ENCODE results near the gene SIL1. TPM values are rescaled to one million over a fixed set of nuclear protein-coding genes. Genes with fewer than 3 reads are reported as not detected.
A peak's percentile ranks its signal among the peaks of the same experiment; 100 is the strongest.
"Not testable (repeated sequence)": the region's sequence is repeated elsewhere in the genome, so short reads cannot be mapped to it uniquely, and the experiment has no call there.

The SIL1 gene
- total and polyA plus RNA-seq, 2 of the 4 experiments (the other 2 are of a cell fraction), result 56.1 to 66.0 TPM

- TF ChIP-seq MAZ (IDR thresholded peaks at IDR 0.05; ENCODE audit: borderline replicate concordance, low read depth, low read length) (no peak), CEBPB (IDR thresholded peaks at IDR 0.05; ENCODE audit: low read depth, low read length) (peak; percentile 69; the same call in 1 of the 2 replicates)
- Histone ChIP-seq H3K4ac (ENCODE audit: low read depth, low read length) (no peak overlapping the region), H3K9me1 (ENCODE audit: insufficient read depth, low read length) (peaks cover 3% of the 10 kb centered on the region), H3K18ac (ENCODE audit: low read depth, low read length) (no peak overlapping the region), H3K14ac (replicated peaks; ENCODE audit: low read depth, low read length) (no peak overlapping the region), H2AK9ac (replicated peaks; ENCODE audit: low read depth, low read length, poor library complexity) (no peak overlapping the region), H4K20me1 (ENCODE audit: insufficient read depth, low read length) (no peaks in the 10 kb centered on the region; the same call in 1 of the 2 replicates), H3K4me1 (ENCODE audit: control insufficient read depth, insufficient read depth, low read length) (0 out of 2 replicates have a peak, but pooled peaks cover 1% of the 10 kb centered on the region), H4K91ac (ENCODE audit: insufficient read depth, low read depth, low read length) (no peak overlapping the region), H2BK120ac (ENCODE audit: low read depth, low read length) (no peak overlapping the region), H3K27me3 (ENCODE audit: control insufficient read depth, insufficient read depth, low read length) (no peaks in the 10 kb centered on the region), H4K8ac (ENCODE audit: low read depth in 2 of 2, low read length in 2 of 2) (no peak overlapping the region), H3K4me2 (ENCODE audit: low read depth, low read length) (no peak overlapping the region), H2AK5ac (ENCODE audit: low read depth, low read length) (no peak overlapping the region), H3K36me3 (ENCODE audit: control insufficient read depth, insufficient read depth, low read length) (no peaks in the 10 kb centered on the region), H3K4me3 (ENCODE audit: insufficient read depth, low read depth, low read length) (no peak overlapping the region), H3K23ac (ENCODE audit: low read depth, low read length) (no peak overlapping the region), H4K5ac (ENCODE audit: low read depth, low read length) (no peak overlapping the region), H2BK5ac (ENCODE audit: low read depth, low read length, poor library complexity, severe bottlenecking) (no peak overlapping the region), H3K27ac (ENCODE audit: insufficient read depth, low read length) (no peak overlapping the region), H2BK15ac (ENCODE audit: low read depth, low read length) (no peak overlapping the region), H3K56ac (ENCODE audit: extremely low read depth, insufficient read depth, low read length) (no peak overlapping the region), H3K79me1 (ENCODE audit: low read depth in 1 of 2, low read length in 2 of 2) (peaks cover 0 to 9% of the 10 kb centered on the region in 2 experiments; a peak in 2 of 4 replicates), H3K9me3 (ENCODE audit: control insufficient read depth, insufficient read depth, low read length) (no peaks in the 10 kb centered on the region), H2AFZ (replicated peaks; ENCODE audit: low read length, poor library complexity) (no peak overlapping the region), H2BK20ac (ENCODE audit: low read depth, low read length) (no peak overlapping the region), H3K9ac (ENCODE audit: low read depth, low read length) (no peak overlapping the region)
- no TSS peak for BruUV-seq (replicated peaks)
- intact Hi-C loops (cut with micrococcal nuclease), result no loop called here
- DNase-seq, result no peak
- in situ Hi-C loops (cut with MboI; ENCODE audit: low sequenced_read_pairs), result no loop called here
- POLR2A ChIA-PET (ENCODE audit: unreplicated experiment), result no interaction called here
- dilution Hi-C loops (cut with HindIII; ENCODE audit: low sequenced_read_pairs, unreplicated experiment), result no loop called here
- CTCF ChIA-PET, result no interaction called here
- WGBS, 2 experiments (ENCODE audit: extremely low coverage in 2 of 2, insufficient read length in 1 of 2), result no CpG with 5 or more reads among the region's 8 CpGs
- ATAC-seq (ENCODE audit: low read depth), result no peak
These were observed 122.8 kb downstream of the SIL1 start for GRCh38 chr5:139075066-139076050.

GRCh38 chr5:139073956-139074355, 124.2 kb downstream of the SIL1 start:
- ATAC-seq (ENCODE audit: low read depth); H3K9ac ChIP-seq (ENCODE audit: low read depth, low read length); H2BK15ac ChIP-seq (ENCODE audit: low read depth, low read length); H3K18ac ChIP-seq (ENCODE audit: low read depth, low read length); H3K4me3 ChIP-seq (ENCODE audit: insufficient read depth, low read depth, low read length); H2BK5ac ChIP-seq (ENCODE audit: low read depth, low read length, poor library complexity, severe bottlenecking); H2BK120ac ChIP-seq (ENCODE audit: low read depth, low read length); CTCF ChIA-PET; H3K4ac ChIP-seq (ENCODE audit: low read depth, low read length); H3K9me3 ChIP-seq (ENCODE audit: control insufficient read depth, insufficient read depth, low read length); H2BK20ac ChIP-seq (ENCODE audit: low read depth, low read length); POLR2A ChIA-PET (ENCODE audit: unreplicated experiment); H3K56ac ChIP-seq (ENCODE audit: extremely low read depth, insufficient read depth, low read length); H3K14ac ChIP-seq (replicated peaks; ENCODE audit: low read depth, low read length); H4K91ac ChIP-seq (ENCODE audit: insufficient read depth, low read depth, low read length); H4K5ac ChIP-seq (ENCODE audit: low read depth, low read length); DNase-seq; H2AFZ ChIP-seq (replicated peaks; ENCODE audit: low read length, poor library complexity); H4K20me1 ChIP-seq (ENCODE audit: insufficient read depth, low read length); in situ Hi-C loops (cut with MboI; ENCODE audit: low sequenced_read_pairs); H3K79me1 ChIP-seq (ENCODE audit: low read depth in 1 of 2, low read length in 2 of 2); dilution Hi-C loops (cut with HindIII; ENCODE audit: low sequenced_read_pairs, unreplicated experiment); H4K8ac ChIP-seq (ENCODE audit: low read depth in 2 of 2, low read length in 2 of 2); H3K36me3 ChIP-seq (ENCODE audit: control insufficient read depth, insufficient read depth, low read length); H2AK5ac ChIP-seq (ENCODE audit: low read depth, low read length); H3K27ac ChIP-seq (ENCODE audit: insufficient read depth, low read length); intact Hi-C loops (cut with micrococcal nuclease); H3K9me1 ChIP-seq (ENCODE audit: insufficient read depth, low read length); H3K27me3 ChIP-seq (ENCODE audit: control insufficient read depth, insufficient read depth, low read length); H3K4me1 ChIP-seq (ENCODE audit: control insufficient read depth, insufficient read depth, low read length); H2AK9ac ChIP-seq (replicated peaks; ENCODE audit: low read depth, low read length, poor library complexity); H3K23ac ChIP-seq (ENCODE audit: low read depth, low read length); H3K4me2 ChIP-seq (ENCODE audit: low read depth, low read length); BruUV-seq (replicated peaks): not testable (repeated sequence)
- WGBS, 2 experiments (ENCODE audit: extremely low coverage in 2 of 2, insufficient read length in 1 of 2), result no CpG with 5 or more reads among the region's 2 CpGs
